HepG2 (cell line): Measurements from ENCODE around the gene DDX39B. TPM values are rescaled to one million over a fixed set of nuclear protein-coding genes. Genes with fewer than 3 reads are reported as not detected.

ENCODE experiments used
- ARID2 ChIP-seq: sonication (generic); formaldehyde crosslinking; IDR thresholded peaks from 2 replicates; pipeline ENCODE4 v1.8.1; 2022; ENCODE audit warnings: mild to moderate bottlenecking, missing genetic modification reagents, borderline replicate concordance
- ARID3A ChIP-seq: IDR thresholded peaks from 2 replicates; pipeline ENCODE4 v1.6.1; 2012; ENCODE audit warnings: low read depth, low read length, improper control_type of control experiment
- CEBPB ChIP-seq: IDR thresholded peaks from 2 replicates; pipeline ENCODE4 v1.6.1; 2011; ENCODE audit warnings: low read depth, low read length, improper control_type of control experiment, borderline replicate concordance
- CREB3 ChIP-seq: sonication (generic); formaldehyde crosslinking; IDR thresholded peaks from 2 replicates; pipeline ENCODE4 v1.5.0; 2020; ENCODE audit warnings: missing genetic modification reagents
- FOSL2 ChIP-seq: sonication (generic); formaldehyde crosslinking; IDR thresholded peaks from 2 replicates; pipeline ENCODE4 v1.4.0; 2020; ENCODE audit warnings: missing genetic modification reagents
- FOXK1 ChIP-seq: sonication (generic); formaldehyde crosslinking; IDR thresholded peaks from 2 replicates; pipeline ENCODE4 v1.4.0; 2020; ENCODE audit warnings: low read depth, missing genetic modification reagents, borderline replicate concordance
- MIXL1 ChIP-seq: IDR thresholded peaks from 2 replicates; pipeline ENCODE4 v1.6.1; 2016
- POLR2G ChIP-seq: fragments of 200-400 bp; formaldehyde crosslinking; IDR thresholded peaks from 2 replicates; pipeline ENCODE4 v1.6.1; 2018; ENCODE audit warnings: mild to moderate bottlenecking, low read depth, low read length, moderate library complexity
- SNAPC2 ChIP-seq: sonication (generic); formaldehyde crosslinking; IDR thresholded peaks from 2 replicates; pipeline ENCODE4 v1.8.1; 2022; ENCODE audit warnings: mild to moderate bottlenecking, missing genetic modification reagents
- ZBTB40 ChIP-seq, 2 experiments: fragments of 450-650 bp in 1 of 2; sonication (generic) in 1 of 2; formaldehyde crosslinking in 1 of 2; IDR thresholded peaks; 2 replicates each; pipeline versions ENCODE4 v1.6.1 to v1.8.0; 2016 to 2022; ENCODE audit warnings: antibody characterized with exemption in 1 of 2, mild to moderate bottlenecking in 1 of 2, missing genetic modification reagents in 1 of 2
- ZNF138 ChIP-seq: sonication (generic); formaldehyde crosslinking; IDR thresholded peaks from 2 replicates; pipeline ENCODE4 v1.5.0; 2020; ENCODE audit warnings: mild to moderate bottlenecking, low read depth, missing genetic modification reagents
- ZNF333 ChIP-seq: sonication (generic); formaldehyde crosslinking; IDR thresholded peaks from 2 replicates; pipeline ENCODE4 v1.4.0; 2020; ENCODE audit warnings: mild to moderate bottlenecking, missing genetic modification reagents, borderline replicate concordance
- ZNF350 ChIP-seq: sonication (generic); formaldehyde crosslinking; IDR thresholded peaks from 2 replicates; pipeline ENCODE4 v1.4.0; 2020; ENCODE audit warnings: mild to moderate bottlenecking, low read depth, missing genetic modification reagents, borderline replicate concordance
- ZNF431 ChIP-seq: sonication (generic); formaldehyde crosslinking; IDR thresholded peaks from 2 replicates; pipeline ENCODE4 v1.9.0; 2022; ENCODE audit warnings: missing genetic modification reagents, low read depth, mild to moderate bottlenecking, borderline replicate concordance
- ZNF7 ChIP-seq: IDR thresholded peaks from 2 replicates; pipeline ENCODE4 v1.6.1; 2016; ENCODE audit warnings: missing biosample characterization, missing genetic modification reagents
- ZNF772 ChIP-seq: sonication (generic); formaldehyde crosslinking; IDR thresholded peaks from 2 replicates; pipeline ENCODE4 v1.5.0; 2020; ENCODE audit warnings: mild to moderate bottlenecking, missing genetic modification reagents
- ZNF878 ChIP-seq: sonication (generic); formaldehyde crosslinking; IDR thresholded peaks from 2 replicates; pipeline ENCODE4 v1.8.1; 2023; ENCODE audit warnings: mild to moderate bottlenecking, missing genetic modification reagents, moderate library complexity
- polyA plus RNA-seq, 8 experiments: library from polyadenylated mRNA; depleted of rRNA in 3 of 8; stranded (reverse) in 7 of 8; unstranded in 1 of 8; fragments of >200 nt; fragmentation: Illumina TruSeq in 4 of 8; extraction: Trizol in 4 of 8; gene quantifications; 2 replicates each; pipeline versions ENCODE4 v1.2.1 to v1.2.3, GENCODE V29; 2011 to 2016; ENCODE audit warnings: low read depth in 4 of 8, missing spikeins in 1 of 8, mixed read lengths in 1 of 8; ENCODE audit not compliant: insufficient read depth in 1 of 8
- total RNA-seq, 5 experiments: library from RNA; depleted of rRNA; stranded (reverse); fragments of >200 nt; fragmentation: Illumina TruSeq; extraction: Trizol; gene quantifications; 2 replicates each; pipeline ENCODE4 v1.2.3, GENCODE V29; 2016; ENCODE audit warnings: low read depth in 1 of 5

DDX39B gene
- total and polyA plus RNA-seq, 2 of the 13 experiments (the other 11 are each of a cell fraction or from before 2014, with no cell fraction given), result 570 to 678 TPM

- peak; percentile 87; the same call in 1 of the 2 replicates for TF ChIP-seq CEBPB
- peak; percentile 98 for TF ChIP-seq ZBTB40 (IDR thresholded peaks at IDR 0.05)
- TF ChIP-seq ZBTB40 (CRISPR knock-in tag; IDR thresholded peaks at IDR 0.05), result no peak; the same call in 1 of the 2 replicates
- TF ChIP-seq POLR2G, result peak; percentile 79
- 0 out of 2 replicates have a peak, but pooled peaks have one; percentile 61 for TF ChIP-seq ZNF431 (CRISPR knock-in tag)
- peak; percentile 63; the same call in 1 of the 2 replicates for TF ChIP-seq ZNF772
- no peak for TF ChIP-seq SNAPC2 (CRISPR knock-in tag)
- peak; percentile 92; the same call in 1 of the 2 replicates for TF ChIP-seq FOXK1 (CRISPR knock-in tag)
- no peak for TF ChIP-seq ZNF138
- TF ChIP-seq ARID2, result no peak
- 0 out of 2 replicates have a peak, but pooled peaks have one; percentile 2 for TF ChIP-seq ZNF7 (CRISPR knock-in tag)
- TF ChIP-seq ZNF350 (CRISPR knock-in tag), result no peak
- TF ChIP-seq FOSL2 (CRISPR knock-in tag), result peak; percentile 58
- peak; percentile 77 for TF ChIP-seq MIXL1
- TF ChIP-seq CREB3 (CRISPR knock-in tag), result 0 out of 2 replicates have a peak, but pooled peaks have one; percentile 37
- TF ChIP-seq ARID3A, result no peak
- no peak; the same call in 1 of the 2 replicates for TF ChIP-seq ZNF333 (CRISPR knock-in tag)
- TF ChIP-seq ZNF878 (CRISPR knock-in tag), result peak; percentile 37; the same call in 1 of the 2 replicates
These were observed 5.3 kb upstream of the DDX39B start, which contains the start of gene NFKBIL1 (continued) for GRCh38 chr6:31546958-31547726.
